OCI-LY1 (cell line): ENCODE results near the gene TBC1D5.

Source experiments
- CTCF ChIP-seq: fragments of 200-600 bp; sonication (generic), shearing (Covaris generic); IDR thresholded peaks from 2 replicates; pipeline ENCODE4 v1.5.1; 2017; ENCODE audit warnings: mild to moderate bottlenecking, antibody characterized with exemption, low read length, moderate library complexity, mixed read lengths
- EZH2 ChIP-seq: fragments of 200-600 bp; sonication (generic), shearing (Covaris generic); IDR thresholded peaks from 2 replicates; pipeline ENCODE4 v1.8.0; 2017; ENCODE audit warnings: borderline replicate concordance, mixed run types, mild to moderate bottlenecking, antibody characterized with exemption, low read length, moderate library complexity, mixed read lengths

DNA sequence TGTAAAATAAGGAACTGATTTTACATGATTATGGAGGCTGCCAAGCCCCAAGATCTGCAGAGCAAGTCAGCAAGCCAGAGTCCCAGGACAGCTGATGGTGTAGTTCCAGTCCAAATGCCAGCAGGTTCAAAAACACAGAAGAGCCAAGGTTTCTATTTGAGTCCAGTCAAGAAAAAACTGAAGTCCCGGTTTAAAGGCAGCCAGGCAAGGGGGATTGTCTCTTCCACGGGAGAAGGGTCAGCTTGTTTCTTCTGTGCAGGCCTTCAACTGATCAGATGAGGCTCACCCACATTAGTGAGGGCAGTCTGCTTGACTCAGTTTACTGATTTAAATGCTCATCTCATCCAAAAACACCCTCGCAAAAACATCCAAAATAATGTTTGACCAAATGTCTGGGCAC lies 611.5 kb downstream of the TBC1D5 start:
- no peak for TF ChIP-seq CTCF
- TF ChIP-seq EZH2 = no peak
